Fibroblast of peridontal ligament (primary cell): ENCODE results near the gene MUSK.
A peak's percentile ranks its signal among the peaks of the same experiment; 100 is the strongest.

Experiments
- DNase-seq: peaks from one replicate; pipeline ENCODE4 v3.0.0-alpha.2; 2010; ENCODE audit errors: extremely low read depth

The MUSK gene

DNA sequence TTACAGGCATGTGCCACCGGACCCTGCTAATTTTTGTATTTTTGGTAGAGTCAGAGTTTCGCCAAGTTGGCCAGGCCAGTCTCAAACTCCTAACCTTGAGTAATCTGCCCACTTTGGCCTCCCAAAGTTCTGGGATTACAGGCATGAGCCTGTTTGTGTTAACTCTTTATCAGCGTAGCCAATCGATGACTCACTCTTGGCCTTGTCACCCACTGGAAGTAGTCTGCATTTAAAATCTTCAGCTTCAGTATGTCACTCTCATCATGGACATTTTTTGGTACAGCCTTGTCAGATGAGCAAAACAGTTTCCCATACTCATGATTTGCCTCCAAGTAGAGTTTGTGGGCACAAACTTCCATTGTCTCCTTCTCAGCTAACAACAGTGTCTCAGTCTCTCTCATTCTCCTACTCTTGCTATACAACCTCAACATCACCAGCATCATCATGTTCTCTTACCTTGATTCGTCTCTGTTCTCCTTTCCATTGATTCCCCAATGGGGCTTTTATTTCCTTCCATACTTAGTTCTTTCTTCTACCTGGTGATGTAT, 22.5 kb downstream of the MUSK start:
- DNase-seq = no peak

- peak; percentile 90 for DNase-seq
Observed at GRCh38 chr9:110695846-110696245, 27.3 kb downstream of the MUSK start.

DNA sequence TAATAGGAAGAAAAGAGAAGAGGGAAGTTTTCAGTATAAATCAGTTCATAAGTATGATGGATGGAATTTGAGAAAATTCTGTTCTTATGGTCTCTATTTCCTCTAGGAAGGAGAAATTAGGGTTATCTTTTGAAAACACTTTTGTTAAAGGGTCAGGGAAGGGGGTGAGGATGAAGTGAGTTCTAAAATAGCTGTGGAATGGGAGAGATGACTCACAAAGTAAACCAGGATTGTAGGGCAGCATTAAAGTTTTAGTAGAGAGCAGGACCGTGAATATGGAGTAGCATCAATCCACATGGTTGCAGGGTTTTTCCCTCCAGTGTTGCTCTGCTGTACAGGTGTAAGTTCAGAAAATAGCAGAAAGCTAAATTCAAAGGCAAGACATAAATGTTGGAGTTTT, 32.4 kb downstream of the MUSK start:
- DNase-seq = peak; percentile 59

GRCh38 chr9:110703669-110704068, 35.1 kb downstream of the MUSK start:
- DNase-seq = no peak

DNA sequence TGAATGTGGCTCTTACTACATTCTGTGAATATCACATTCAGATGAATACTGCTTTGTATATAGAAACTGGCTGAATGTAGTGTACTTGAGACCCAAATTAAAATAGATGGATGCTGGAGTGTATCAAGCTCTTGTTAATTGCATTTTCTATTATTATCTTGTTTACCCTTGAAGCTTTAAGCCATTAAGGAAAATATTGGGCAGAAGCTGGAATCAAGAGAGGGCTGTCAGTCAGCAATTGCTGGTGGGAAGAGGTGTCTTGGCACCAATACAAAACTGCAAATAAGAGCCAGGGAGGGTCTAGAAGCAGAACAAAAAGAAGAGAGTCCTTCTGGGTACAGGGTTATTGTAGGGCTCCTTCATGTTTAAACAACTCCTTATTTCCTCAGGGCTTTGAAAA, 38.8 kb downstream of the MUSK start:
- DNase-seq = no peak

DNA sequence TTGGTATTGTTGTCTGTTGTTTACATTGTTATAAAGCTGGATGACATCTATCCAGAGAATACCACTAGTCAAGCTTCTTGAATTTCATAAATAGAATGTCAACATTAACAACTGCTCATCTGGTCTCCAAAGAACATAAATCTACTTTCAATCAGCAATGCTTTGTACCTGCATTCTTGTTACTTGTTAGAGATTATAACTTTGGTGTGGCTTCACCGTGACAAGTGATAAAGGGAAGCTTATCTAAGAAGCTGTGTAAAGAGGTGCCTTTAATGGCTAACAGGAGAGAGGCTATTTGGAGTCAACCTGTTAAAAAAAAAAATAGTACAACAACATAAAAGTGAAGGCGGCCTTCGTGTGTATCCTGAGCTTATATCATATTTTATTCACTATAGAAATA, 41.8 kb downstream of the MUSK start:
- DNase-seq = no peak

GRCh38 chr9:110712955-110713354, 44.4 kb downstream of the MUSK start:
- no peak for DNase-seq

DNA sequence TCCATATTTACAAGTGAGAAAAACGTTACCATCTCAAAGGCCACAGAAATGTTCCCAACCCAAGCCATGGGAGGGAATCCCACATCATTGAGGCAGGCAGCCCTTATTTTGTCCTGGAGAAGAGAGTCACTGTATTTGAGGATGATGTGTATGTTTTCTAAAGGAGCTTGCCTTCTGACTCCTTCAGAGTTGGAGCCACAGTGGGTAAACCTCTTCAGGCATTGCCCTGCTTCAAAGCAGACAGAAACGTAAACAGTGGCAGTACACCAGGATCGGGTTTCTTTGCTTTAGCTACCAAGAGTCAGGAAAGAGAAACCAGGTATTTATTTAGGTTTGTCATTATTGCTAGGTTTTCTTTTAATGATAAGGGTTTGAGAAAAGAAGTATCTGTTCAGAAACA, 45.7 kb downstream of the MUSK start:
- DNase-seq = peak; percentile 50

GRCh38 chr9:110728058-110728457, 59.5 kb downstream of the MUSK start:
- no peak for DNase-seq

- no peak for DNase-seq
Observed at GRCh38 chr9:110729641-110730040, 61.0 kb downstream of the MUSK start.

DNA sequence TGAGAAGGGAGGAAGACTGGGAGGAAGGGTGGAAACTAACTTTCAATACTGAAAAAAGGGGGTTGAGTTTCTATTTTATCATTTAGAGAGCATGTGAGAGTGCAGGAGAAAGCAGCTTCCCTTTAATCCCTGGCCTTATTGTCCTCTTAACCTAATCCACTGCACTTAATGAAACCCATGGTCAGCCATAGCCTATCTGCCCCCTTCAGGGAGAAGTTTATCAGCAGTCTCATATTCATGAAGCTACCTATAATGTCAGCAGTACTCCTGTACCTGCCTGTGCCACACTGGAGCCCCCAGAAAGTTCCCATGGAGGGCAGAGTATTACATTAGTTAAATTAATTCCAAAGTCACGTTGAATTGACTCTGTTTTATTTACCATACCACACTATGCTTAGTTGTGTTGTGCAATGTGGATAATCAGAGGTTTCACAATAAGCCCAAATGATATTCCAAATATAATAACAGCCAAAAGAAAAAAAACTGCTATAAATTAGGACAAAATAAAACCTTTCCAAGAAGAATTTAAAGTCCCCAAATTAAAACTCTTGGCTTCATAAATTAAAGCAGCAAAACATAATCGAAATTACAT, 62.9 kb downstream of the MUSK start:
- DNase-seq = no peak

GRCh38 chr9:110738982-110739381, 70.4 kb downstream of the MUSK start:
- DNase-seq = no peak

- peak; percentile 96 for DNase-seq
Observed at GRCh38 chr9:110742741-110743371, 74.3 kb downstream of the MUSK start.

GRCh38 chr9:110744715-110745384, 76.3 kb downstream of the MUSK start:
- DNase-seq = peak; percentile 98

DNA sequence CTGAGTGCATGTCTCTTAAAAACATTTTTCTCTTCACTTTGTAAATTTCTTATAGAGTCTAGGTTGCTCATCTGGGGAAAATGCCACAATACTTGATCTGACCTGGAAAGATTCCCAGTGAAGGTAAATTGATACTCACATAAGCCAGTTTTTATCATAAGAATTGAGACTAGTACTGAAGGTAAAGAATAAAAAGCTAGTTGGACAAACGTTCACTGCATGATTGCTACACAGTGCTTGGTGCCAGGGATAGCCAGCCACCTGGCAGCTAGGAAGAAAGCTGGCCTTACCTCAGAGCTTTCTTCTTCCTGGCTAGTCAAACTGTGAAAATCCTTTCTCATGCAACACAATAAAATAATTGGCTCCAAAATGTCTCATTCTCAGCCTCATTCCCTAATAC, 77.1 kb downstream of the MUSK start:
- peak; percentile 60 for DNase-seq

DNA sequence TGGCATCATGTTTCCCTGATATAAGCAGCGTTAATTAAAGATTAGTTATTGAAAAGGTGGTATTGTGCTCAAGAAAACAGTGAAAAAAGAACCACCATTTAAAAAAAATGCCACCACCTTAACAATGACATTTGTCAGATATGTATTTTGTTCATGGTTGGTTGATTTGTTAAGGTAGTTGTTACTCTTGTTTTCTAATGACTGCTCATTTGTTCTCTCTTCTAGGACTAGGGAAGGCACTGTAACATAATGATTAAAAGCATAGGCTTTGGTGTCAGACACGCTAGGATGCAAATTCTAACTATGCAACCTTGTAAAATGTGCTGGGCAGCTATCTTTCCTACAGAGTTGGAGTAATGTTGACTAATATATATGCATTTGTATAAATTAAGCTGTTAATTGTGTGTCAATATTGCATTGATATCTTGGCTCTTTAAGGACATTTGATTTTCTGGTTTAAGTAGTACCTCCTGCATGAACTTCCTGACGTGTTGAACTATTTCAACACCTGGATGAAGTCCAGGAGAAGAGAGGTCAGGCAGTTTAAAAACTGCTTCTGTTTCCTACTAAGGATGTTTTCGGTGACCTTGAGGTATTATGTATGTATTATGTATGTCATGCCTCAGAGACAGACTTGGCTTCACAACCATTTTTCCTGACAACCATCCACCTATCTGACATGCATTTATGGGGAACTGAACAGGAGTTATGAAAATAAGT, 77.8 kb downstream of the MUSK start:
- no peak for DNase-seq

DNA sequence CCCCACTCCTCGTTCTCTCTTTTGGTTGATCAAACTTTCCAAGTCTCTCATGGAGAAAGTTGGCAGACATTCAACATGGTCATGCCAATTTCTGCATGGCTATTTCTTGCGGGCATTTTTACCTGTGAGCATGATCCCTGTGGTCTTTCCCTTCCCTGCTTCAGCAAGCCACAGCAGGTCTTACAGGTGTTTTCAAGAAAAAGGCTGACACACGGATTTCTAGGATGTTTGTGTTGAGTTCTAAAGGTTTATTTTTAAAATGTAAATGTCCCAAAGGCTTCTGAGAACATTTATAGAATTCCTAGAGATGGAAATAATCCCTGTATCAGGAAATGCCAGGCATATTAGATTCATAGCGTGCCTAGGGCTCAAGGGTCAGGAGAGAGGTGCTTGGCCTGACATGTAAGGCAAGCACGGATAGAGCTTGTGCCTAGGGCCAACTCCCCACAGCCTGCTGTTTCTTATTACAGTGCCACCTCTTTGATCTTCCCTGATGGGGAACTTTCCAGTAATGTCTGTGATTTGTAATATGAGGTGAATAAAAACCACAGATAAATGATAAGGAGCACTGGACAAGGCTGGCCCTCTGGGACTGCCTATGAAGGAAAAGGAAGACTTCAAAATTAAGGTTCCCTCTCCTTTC, 79.8 kb downstream of the MUSK start:
- no peak for DNase-seq

DNA sequence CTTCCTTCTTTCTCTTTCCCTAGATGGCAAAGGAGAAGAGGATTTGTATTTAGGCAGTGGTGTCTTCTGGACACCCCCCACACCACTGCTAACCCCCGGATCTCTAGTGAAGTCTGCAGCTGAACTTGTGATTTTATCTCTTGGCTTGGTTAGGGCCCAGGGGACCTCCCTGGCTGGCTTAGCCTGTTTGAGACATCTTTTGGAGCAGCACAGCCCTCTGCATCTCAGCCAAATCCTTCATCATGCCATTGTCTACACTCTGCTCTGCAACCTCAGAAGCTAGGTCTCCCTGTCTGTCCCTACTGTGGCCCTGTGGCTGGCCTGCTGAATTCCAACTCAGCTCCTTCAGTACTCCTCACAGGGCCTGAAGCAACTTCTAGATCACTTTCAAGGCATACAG, 81.7 kb downstream of the MUSK start:
- DNase-seq = peak; percentile 78

DNA sequence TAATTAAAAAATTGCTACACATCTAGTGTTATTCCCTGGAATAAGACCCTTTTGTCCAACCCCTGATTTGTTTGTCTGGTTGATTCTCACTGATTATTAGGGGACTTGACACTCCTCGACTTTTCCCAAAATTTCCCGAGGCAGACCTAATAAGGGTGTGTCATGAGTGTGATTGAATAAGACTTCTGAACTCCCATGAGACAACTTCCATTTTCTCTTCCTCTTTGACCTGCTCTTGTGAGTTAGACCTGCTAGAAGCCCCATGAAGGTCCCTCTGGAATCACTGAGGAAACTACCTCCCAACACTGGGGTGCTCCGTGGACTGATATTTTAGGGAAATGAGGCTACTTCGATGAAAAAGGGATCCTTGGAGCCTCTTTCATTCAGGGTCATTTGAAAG, 83.4 kb downstream of the MUSK start:
- DNase-seq = no peak

- peak; percentile 99 for DNase-seq
Observed at GRCh38 chr9:110752766-110753165, 84.2 kb downstream of the MUSK start.

DNA sequence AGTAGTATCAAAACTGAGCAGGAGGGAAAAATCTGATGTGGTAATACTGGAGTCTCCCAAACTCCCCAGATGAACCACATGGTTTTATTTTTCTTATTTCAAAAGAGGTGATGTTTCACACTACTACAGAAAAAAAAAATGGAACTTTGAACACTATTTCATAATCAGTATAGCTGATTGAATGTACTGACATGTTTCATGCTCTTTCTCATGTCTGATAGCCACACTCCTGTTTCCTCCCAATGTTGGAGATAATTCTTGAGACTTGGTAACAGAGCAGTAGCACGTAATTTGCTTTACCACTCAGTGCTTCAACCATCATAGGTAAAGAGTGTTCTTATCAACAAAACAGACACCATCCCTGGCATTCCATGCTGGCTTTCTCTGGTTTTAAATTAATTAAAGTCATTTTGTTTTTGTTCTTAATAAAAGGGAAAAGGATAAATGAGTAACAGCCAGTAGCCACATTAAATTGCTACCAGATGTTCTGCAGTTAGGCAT, 85.2 kb downstream of the MUSK start:
- peak; percentile 93 for DNase-seq

- no peak for DNase-seq
Observed at GRCh38 chr9:110755179-110755578, 86.6 kb downstream of the MUSK start.
